Epithelial cell of esophagus (primary cell): Measurements from ENCODE around the gene CPE.

Source experiments
- DNase-seq: peaks from one replicate; pipeline ENCODE4 v3.0.0; 2010; ENCODE audit warnings: low read depth
- H3K4me3 ChIP-seq: 2 replicates; pipeline ENCODE4 v1.5.1; 2011; ENCODE audit warnings: mild to moderate bottlenecking, low read length, control low read depth
- TF ChIP-seq, protein P1 (sequence below): IDR thresholded peaks from 2 replicates; pipeline ENCODE4 v1.5.1; 2011; ENCODE audit warnings: low read depth, mild to moderate bottlenecking, low read length, control low read depth, inconsistent platforms; ENCODE audit not compliant: insufficient read depth; ENCODE audit errors: missing control alignments

The CPE gene

DNA sequence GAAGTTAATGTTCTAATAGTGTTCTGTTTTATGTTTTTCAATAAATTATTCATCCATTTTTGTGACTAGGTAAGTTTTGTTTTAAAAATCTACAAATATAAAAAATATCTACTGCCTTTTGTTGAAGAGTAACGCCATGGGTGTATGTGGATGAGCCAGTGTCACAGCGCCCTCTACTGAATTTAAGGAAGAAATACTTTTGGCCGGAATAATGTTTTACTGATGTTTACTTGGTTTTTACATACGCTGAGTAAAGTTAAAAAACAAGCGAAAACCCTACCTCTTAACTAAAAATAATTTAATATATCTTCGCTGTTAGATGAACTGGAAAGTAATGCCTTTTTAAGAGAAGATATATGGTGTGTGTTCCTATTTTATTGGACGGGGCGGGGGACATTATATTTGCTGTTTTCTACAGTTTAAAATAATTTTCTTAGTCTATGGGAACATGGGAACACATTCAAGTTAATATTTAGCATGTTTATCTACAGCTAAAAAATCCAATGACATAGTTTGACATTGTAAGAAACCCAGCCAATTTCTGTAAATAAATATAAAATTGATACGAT, 86.1 kb downstream of the CPE start:
- DNase-seq = peak; percentile 59
- TF ChIP-seq, protein P1, sequence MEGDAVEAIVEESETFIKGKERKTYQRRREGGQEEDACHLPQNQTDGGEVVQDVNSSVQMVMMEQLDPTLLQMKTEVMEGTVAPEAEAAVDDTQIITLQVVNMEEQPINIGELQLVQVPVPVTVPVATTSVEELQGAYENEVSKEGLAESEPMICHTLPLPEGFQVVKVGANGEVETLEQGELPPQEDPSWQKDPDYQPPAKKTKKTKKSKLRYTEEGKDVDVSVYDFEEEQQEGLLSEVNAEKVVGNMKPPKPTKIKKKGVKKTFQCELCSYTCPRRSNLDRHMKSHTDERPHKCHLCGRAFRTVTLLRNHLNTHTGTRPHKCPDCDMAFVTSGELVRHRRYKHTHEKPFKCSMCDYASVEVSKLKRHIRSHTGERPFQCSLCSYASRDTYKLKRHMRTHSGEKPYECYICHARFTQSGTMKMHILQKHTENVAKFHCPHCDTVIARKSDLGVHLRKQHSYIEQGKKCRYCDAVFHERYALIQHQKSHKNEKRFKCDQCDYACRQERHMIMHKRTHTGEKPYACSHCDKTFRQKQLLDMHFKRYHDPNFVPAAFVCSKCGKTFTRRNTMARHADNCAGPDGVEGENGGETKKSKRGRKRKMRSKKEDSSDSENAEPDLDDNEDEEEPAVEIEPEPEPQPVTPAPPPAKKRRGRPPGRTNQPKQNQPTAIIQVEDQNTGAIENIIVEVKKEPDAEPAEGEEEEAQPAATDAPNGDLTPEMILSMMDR = peak; percentile 76
- no peak overlapping the region for H3K4me3 ChIP-seq

DNA sequence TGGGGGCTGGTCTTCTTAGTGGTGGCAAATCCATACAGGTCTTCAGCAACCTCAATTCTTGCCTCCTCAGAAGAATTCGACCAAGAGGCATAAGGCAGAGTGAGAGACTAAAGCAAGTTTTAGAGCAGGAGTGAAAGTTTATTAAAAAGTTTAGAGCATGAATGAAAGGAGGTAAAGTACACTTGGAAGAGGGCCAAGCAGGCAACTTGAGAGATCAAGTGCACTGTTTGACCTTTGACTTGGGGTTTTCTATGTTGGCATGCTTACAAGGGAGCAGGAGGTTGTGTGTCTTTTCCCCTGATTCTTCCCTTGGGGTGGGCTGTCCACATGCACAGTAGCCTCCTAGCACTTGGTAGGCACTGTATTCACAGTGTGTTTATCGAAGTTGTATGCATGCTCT, 91.2 kb downstream of the CPE start:
- H3K4me3 ChIP-seq = no peak overlapping the region
- TF ChIP-seq, protein P1 = no peak
- no peak for DNase-seq

DNA sequence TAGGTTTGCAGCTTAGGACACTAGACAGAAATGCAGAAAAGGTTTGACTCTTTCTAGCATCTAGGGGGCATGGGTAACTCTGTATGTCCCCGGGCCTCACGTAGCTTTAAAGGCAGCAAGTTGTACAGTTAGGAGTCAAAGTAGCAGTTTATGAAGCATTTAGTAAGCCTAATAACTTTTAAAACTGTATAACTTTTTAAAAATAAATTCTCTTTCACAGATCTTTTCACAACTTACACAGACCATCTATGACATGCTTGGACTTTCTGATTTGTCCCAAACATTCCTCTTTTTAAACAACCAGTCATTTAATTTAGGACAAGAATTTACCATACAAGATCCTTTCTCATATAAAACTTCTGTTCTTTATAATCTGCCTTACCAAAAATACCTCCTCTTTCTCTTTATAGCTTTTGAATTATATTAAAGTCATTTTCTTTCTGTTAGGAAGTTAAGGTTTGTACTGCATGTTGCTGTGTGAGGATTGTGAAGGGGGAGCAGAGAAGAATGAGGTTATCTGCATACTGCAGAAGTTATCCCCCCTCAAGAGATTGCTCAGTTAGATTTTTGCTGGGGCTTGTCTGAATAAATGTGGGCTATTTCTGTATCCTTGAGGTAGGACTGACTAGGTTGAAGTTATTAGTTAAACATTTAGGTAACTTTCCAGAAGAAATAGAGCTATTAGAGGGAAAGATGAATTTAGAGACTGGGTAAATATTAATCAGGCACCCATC, 94.3 kb downstream of the CPE start:
- no peak for DNase-seq
- TF ChIP-seq, protein P1 = no peak
- no peak overlapping the region for H3K4me3 ChIP-seq

DNA sequence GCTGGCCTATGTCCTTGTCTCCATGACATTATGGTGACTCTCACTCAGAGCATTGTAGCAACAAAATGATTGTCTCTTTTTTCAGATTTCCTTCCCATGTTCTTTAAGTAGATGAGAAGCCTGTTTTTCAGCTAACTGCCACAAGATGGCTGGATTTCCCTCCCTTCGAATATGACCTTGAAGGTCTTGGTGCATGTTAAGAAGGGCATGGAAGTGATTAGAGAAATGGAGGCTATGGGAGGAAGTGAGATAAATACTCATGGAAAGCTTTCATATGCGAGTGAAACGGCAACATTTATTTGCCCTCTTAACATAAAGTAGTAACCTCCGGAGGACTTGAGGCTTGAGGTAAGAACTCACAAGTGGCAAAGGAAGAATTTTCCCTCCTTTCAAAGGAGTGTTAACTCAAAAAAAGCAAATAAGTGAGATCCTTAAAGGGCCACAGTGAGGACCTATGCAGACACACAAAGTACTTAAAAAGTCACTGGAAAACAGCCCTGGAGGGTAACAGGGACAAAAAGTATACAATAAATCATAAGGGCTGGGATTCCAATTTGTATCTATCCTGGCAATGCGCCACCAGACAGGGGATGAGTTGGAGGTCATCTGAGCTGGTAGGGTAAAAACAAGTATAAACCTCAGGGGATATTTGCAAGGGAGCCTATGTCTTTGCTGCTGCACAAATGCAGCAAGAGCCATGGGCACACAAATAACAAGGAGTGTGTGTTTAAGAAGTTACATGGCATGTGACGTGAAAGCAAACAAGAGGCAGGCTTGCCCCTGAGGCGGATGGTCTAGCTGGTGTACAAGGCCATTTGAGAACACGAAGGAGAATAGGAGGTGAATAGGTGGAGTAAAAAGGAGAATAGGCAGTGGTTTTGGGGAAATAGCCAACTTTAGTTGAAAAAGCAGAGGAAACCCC, 96.2 kb downstream of the CPE start:
- H3K4me3 ChIP-seq = no peak overlapping the region
- DNase-seq = no peak
- TF ChIP-seq, protein P1 = no peak

DNA sequence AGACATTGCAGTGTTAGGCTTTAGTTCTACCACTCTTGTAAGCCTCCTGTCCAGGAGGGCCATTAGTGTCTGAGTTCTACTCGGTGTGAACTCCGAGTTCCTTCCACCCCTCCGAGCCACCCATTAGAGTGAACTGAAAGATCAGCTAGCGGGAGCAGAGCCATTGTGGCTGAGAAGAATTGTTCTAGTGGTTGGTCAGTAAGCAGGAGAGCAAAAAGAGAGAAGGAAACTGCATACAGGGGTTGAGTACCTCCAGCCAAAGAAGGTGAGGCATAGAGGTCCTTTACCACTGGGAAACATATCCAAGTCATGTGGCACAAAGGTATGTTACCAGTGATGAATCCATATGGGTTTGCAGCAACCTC, 96.9 kb downstream of the CPE start:
- DNase-seq = no peak
- TF ChIP-seq, protein P1 = no peak
- H3K4me3 ChIP-seq = no peak overlapping the region

DNA sequence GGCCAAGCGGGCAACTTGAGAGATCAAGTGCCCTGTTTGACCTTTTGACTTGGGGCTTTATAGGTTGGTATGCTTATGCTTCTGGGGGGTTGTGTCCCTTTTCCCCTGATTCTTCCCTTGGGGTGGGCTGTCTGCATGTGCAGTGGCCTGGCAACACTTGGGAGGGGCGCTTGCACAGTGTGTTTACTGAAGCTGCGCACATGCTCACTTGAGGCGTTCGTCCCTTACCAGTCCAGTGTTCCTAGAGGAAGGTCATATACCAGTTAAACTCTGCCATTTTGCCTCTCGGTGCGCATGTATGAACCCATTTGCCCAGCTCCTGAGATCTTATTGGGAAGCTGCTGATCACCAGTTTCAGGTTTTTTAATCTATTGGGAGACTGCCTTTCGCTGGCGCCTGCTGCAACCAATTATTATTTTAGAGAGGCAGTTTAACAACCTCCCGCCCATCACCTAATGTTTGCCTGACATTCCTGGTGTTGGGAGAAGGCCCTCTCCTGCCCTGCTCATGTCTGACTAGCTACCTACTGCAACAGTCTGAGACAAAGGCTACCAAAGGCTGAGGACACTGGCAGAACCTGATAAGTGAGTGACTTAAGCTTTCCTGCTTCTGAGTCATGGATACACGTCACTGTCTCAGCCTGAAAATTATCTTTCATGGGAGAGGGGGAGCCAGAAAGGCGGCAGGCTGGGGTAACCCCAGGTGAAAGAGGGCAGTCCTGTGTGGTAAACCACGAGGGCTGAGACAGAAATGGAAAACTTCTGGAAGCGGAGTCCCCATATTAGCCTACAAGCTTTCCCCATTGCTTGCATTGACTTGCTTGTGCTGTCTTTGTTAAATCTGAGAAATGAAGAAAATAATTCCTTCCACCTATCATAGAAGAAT, 97.6 kb downstream of the CPE start:
- DNase-seq = peak; percentile 98
- TF ChIP-seq, protein P1 = no peak
- H3K4me3 ChIP-seq = no peak overlapping the region
